Activated CD8-positive, alpha-beta memory T cell treated with anti-CD3 and anti-CD28 coated beads, Interleukin-2, amount 50 U/mL, for 1 hour (primary cell): ENCODE data around the gene ADARB2.

ENCODE experiments used
- DNase-seq: peaks from one replicate; pipeline ENCODE4 v3.0.0-alpha.2; 2020; ENCODE audit errors: extremely low read depth

The ADARB2 gene

GRCh38 chr10:1320739-1321320 is 416.5 kb downstream of the ADARB2 start:
- DNase-seq, result no peak

GRCh38 chr10:1316809-1317143 is 420.5 kb downstream of the ADARB2 start:
- DNase-seq, result no peak

- no peak for DNase-seq
Measured at GRCh38 chr10:1316121-1316808, 421.1 kb downstream of the ADARB2 start.

GRCh38 chr10:1315178-1315577 is 422.1 kb downstream of the ADARB2 start:
- DNase-seq, result no peak

- DNase-seq, result no peak
Measured at GRCh38 chr10:1311726-1312125, 425.6 kb downstream of the ADARB2 start.

- no peak for DNase-seq
Measured at GRCh38 chr10:1310271-1310789, 427.0 kb downstream of the ADARB2 start.

GRCh38 chr10:1309617-1310270 is 427.6 kb downstream of the ADARB2 start:
- DNase-seq, result no peak

- no peak for DNase-seq
Measured at GRCh38 chr10:1308962-1309616, 428.2 kb downstream of the ADARB2 start.

- DNase-seq, result no peak
Measured at GRCh38 chr10:1308173-1308961, 429.0 kb downstream of the ADARB2 start.

- DNase-seq, result no peak
Measured at GRCh38 chr10:1301143-1301542, 436.2 kb downstream of the ADARB2 start.

- DNase-seq, result no peak
Measured at GRCh38 chr10:1300218-1300617, 437.1 kb downstream of the ADARB2 start.

- DNase-seq, result no peak
Measured at GRCh38 chr10:1299041-1299726, 438.1 kb downstream of the ADARB2 start.

- no peak for DNase-seq
Measured at GRCh38 chr10:1297566-1298301, 439.6 kb downstream of the ADARB2 start.

- DNase-seq, result no peak
Measured at GRCh38 chr10:1295756-1296480, 441.4 kb downstream of the ADARB2 start.

- DNase-seq, result no peak
Measured at GRCh38 chr10:1294748-1295147, 442.6 kb downstream of the ADARB2 start.

- no peak for DNase-seq
Measured at GRCh38 chr10:1293636-1294435, 443.5 kb downstream of the ADARB2 start.

GRCh38 chr10:1293157-1293556 is 444.2 kb downstream of the ADARB2 start:
- DNase-seq, result no peak

GRCh38 chr10:1292611-1293031 is 444.7 kb downstream of the ADARB2 start:
- no peak for DNase-seq
